A549 (cell line): Measurements from ENCODE around the gene HEBP1. TPM values are rescaled to one million over a fixed set of nuclear protein-coding genes. Genes with fewer than 3 reads are reported as not detected.

ENCODE experiments used
- ATAC-seq, 2 experiments: fragments of 200-7000 bp in 1 of 2; fragments of >200 bp in 1 of 2; cut with Nextera tagmentation in 1 of 2; cut with Tn5 transposase in 1 of 2; 3 replicates each; pipeline versions ENCODE4 v1.8.0 to v1.9.1; 2018 to 2020; ENCODE audit warnings: mild to moderate bottlenecking in 1 of 2, moderate library complexity in 1 of 2
- CTCF ChIA-PET: fragments of 300-600 bp; sonication (Branson Sonifier 250); formaldehyde crosslinking; extraction: SDS; loops from one replicate; lab custom pipeline; 2021; ENCODE audit warnings: antibody characterized with exemption, inconsistent platforms; lab: Yijun Ruan, JAX
- POLR2A ChIA-PET: fragments of 350-600 bp; formaldehyde crosslinking; extraction: SDS; loops from one replicate; lab custom pipeline; 2021; ENCODE audit warnings: antibody characterized with exemption, inconsistent platforms; lab: Yijun Ruan, JAX
- DNase-seq, 2 experiments: peaks; one replicate each; pipeline versions ENCODE4 v3.0.0 to v3.0.0-alpha.2; 2011 to 2016; ENCODE audit warnings: low read depth in 1 of 2, low spot score in 1 of 2
- FAIRE-seq: peaks from 2 replicates; lab custom pipeline; 2011; peaks lifted over from hg19 to GRCh38; lab: Jason Lieb, UNC
- H3K27ac ChIP-seq, 2 experiments: fragments of >200 bp; sonication (Bioruptor Twin); formaldehyde crosslinking; 3 replicates each; pipeline ENCODE4 v1.5.1; 2016 to 2017
- H3K4me1 ChIP-seq: fragments of >200 bp; sonication (Bioruptor Twin); formaldehyde crosslinking; 3 replicates; pipeline ENCODE4 v1.6.1; 2016
- H3K4me2 ChIP-seq: fragments of >200 bp; sonication (Bioruptor Twin); formaldehyde crosslinking; 3 replicates; pipeline ENCODE4 v1.6.1; 2016
- H3K4me3 ChIP-seq: fragments of >200 bp; sonication (Bioruptor Twin); formaldehyde crosslinking; 3 replicates; pipeline ENCODE4 v1.5.1; 2016
- H3K9me3 ChIP-seq: fragments of >200 bp; sonication (Bioruptor Twin); formaldehyde crosslinking; 3 replicates; pipeline ENCODE4 v1.6.1; 2016
- ATOH8 ChIP-seq: fragments of 250-450 bp; sonication (Bioruptor Pico); IDR thresholded peaks from 2 replicates; pipeline ENCODE4 v1.5.0; 2020; ENCODE audit warnings: low read depth, mild to moderate bottlenecking, moderate library complexity
- CTCF ChIP-seq: fragments of >200 bp; sonication (Bioruptor Twin); formaldehyde crosslinking; IDR thresholded peaks from 3 replicates; pipeline ENCODE4 v1.5.1; 2016
- E2F6 ChIP-seq: IDR thresholded peaks from 2 replicates; pipeline ENCODE4 v1.6.1; 2012; ENCODE audit warnings: low read depth, borderline replicate concordance
- FOSL2 ChIP-seq, 2 experiments: fragments of 450-650 bp in 1 of 2; fragments of >200 bp in 1 of 2; sonication (Bioruptor Twin) in 1 of 2; formaldehyde crosslinking; IDR thresholded peaks; 2 replicates each; pipeline versions ENCODE4 v1.5.0 to v1.6.1; 2016 to 2020; ENCODE audit warnings: mild to moderate bottlenecking in 1 of 2, moderate library complexity in 1 of 2
- HDAC2 ChIP-seq: fragments of 200-600 bp; sonication (generic); IDR thresholded peaks from 2 replicates; pipeline ENCODE4 v1.6.1; 2016
- HMGXB4 ChIP-seq: fragments of 250-450 bp; sonication (Bioruptor Pico); IDR thresholded peaks from 2 replicates; pipeline ENCODE4 v1.5.0; 2021; ENCODE audit warnings: mild to moderate bottlenecking, moderate library complexity, borderline replicate concordance
- HOXB13 ChIP-seq: fragments of 250-450 bp; sonication (Bioruptor Pico); IDR thresholded peaks from 2 replicates; pipeline ENCODE4 v1.5.0; 2020; ENCODE audit warnings: low read depth, mild to moderate bottlenecking, moderate library complexity
- HOXB5 ChIP-seq: fragments of 250-450 bp; sonication (Bioruptor Pico); IDR thresholded peaks from 2 replicates; pipeline ENCODE4 v1.5.0; 2020; ENCODE audit warnings: mild to moderate bottlenecking, moderate library complexity
- JUN ChIP-seq, 2 experiments: fragments of >200 bp; sonication (Bioruptor Twin); formaldehyde crosslinking; IDR thresholded peaks; 2 replicates in 1 of 2; 3 replicates in 1 of 2; pipeline ENCODE4 v1.6.1; 2016 to 2017
- JUNB ChIP-seq: fragments of >200 bp; sonication (Bioruptor Twin); formaldehyde crosslinking; IDR thresholded peaks from 2 replicates; pipeline ENCODE4 v1.6.1; 2016
- KDM5A ChIP-seq: fragments of 200-600 bp; sonication (generic); IDR thresholded peaks from 2 replicates; pipeline ENCODE4 v1.6.1; 2016; ENCODE audit warnings: antibody characterized with exemption, mild to moderate bottlenecking
- NFE2L2 ChIP-seq: fragments of 150-350 bp; conservative IDR thresholded peaks from 2 replicates; pipeline ENCODE4 v1.6.1; 2014; ENCODE audit warnings: low read length
- RAD21 ChIP-seq, 2 experiments: fragments of >200 bp in 1 of 2; sonication (Bioruptor Twin) in 1 of 2; formaldehyde crosslinking in 1 of 2; IDR thresholded peaks in 1 of 2; conservative IDR thresholded peaks in 1 of 2; 2 replicates in 1 of 2; 3 replicates in 1 of 2; pipeline ENCODE4 v1.6.1; 2012 to 2018; ENCODE audit warnings: inconsistent platforms in 1 of 2
- RARB ChIP-seq: fragments of 250-450 bp; sonication (Bioruptor Pico); IDR thresholded peaks from 2 replicates; pipeline ENCODE4 v1.8.0; 2021; ENCODE audit warnings: mild to moderate bottlenecking, moderate library complexity
- RFX5 ChIP-seq: fragments of 450-650 bp; IDR thresholded peaks from 2 replicates; pipeline ENCODE4 v1.7.1; 2014; ENCODE audit warnings: antibody characterized with exemption, mild to moderate bottlenecking, moderate library complexity
- RNF2 ChIP-seq: fragments of 200-600 bp; sonication (generic); IDR thresholded peaks from 2 replicates; pipeline ENCODE4 v1.6.1; 2016; ENCODE audit warnings: low read depth, mild to moderate bottlenecking, antibody characterized with exemption, moderate library complexity, borderline replicate concordance
- SMC3 ChIP-seq: fragments of >200 bp; sonication (Bioruptor Twin); formaldehyde crosslinking; IDR thresholded peaks from 3 replicates; pipeline ENCODE4 v1.6.1; 2018; ENCODE audit warnings: inconsistent platforms
- SREBF2 ChIP-seq: fragments of 450-650 bp; IDR thresholded peaks from 2 replicates; pipeline ENCODE4 v1.6.1; 2014; ENCODE audit warnings: mild to moderate bottlenecking, moderate library complexity
- TP53 ChIP-seq: fragments of 250-450 bp; sonication (Bioruptor Pico); IDR thresholded peaks from 2 replicates; pipeline ENCODE4 v1.5.0; 2021; ENCODE audit warnings: mild to moderate bottlenecking, moderate library complexity
- USF2 ChIP-seq: fragments of 450-650 bp; IDR thresholded peaks from 2 replicates; pipeline ENCODE4 v1.6.1; 2014; ENCODE audit warnings: antibody characterized with exemption
- WGBS: methylation state at CpG from one replicate; pipeline ENCODE4 v1.1.6; 2017; ENCODE audit errors: missing lambda C conversion rate; 5-methylcytosine and 5-hydroxymethylcytosine counted together
- polyA plus RNA-seq, 4 experiments: library from polyadenylated mRNA; depleted of rRNA in 3 of 4; stranded (reverse); fragments of >200 nt; fragmentation: RNase III in 1 of 4; extraction: RNeasy Plus Mini Kit Qiagen cat#74134 plus additional on column Dnase treatment in 1 of 4; gene quantifications; 2 replicates in 3 of 4; 3 replicates in 1 of 4; pipeline ENCODE4 v1.2.3, GENCODE V29; 2011 to 2017
- TF ChIP-seq, protein P1 (sequence below): fragments of >200 bp; sonication (Bioruptor Twin); formaldehyde crosslinking; IDR thresholded peaks from 2 replicates; pipeline ENCODE4 v1.6.1; 2016
- TF ChIP-seq, protein P2 (sequence below): fragments of 200-600 bp; sonication (generic); IDR thresholded peaks from 2 replicates; pipeline ENCODE4 v1.6.1; 2016; ENCODE audit warnings: antibody characterized with exemption, mild to moderate bottlenecking, moderate library complexity
- TF ChIP-seq, protein P3 (sequence below): fragments of >200 bp; sonication (Bioruptor Twin); formaldehyde crosslinking; IDR thresholded peaks from 3 replicates; pipeline ENCODE4 v1.6.1; 2016

HEBP1 gene
- polyA plus RNA-seq, 2 of the 4 experiments (the other 2 are of a cell fraction) = 24.8 to 48.9 TPM

DNA sequence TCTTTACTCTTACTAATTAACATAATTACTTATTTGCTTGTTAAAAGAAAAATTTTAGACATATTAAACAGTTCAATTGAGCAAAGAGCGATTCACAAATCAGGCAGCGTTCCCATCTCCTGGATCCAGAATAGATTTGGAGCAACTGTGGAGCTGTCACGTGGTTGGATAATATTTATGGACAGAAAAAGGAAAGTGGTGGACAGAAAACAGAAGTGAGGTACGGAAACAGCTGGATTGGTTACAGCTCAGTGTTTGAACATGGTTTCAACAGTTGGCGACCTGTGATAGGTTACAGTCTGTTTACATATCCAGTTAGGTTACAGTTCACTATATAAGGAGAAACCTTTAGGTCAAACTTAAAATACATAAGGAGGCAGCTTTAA is 24.5 kb upstream of the HEBP1 start:
- no peak for FAIRE-seq
- TF ChIP-seq TP53 = no peak
- no peak for TF ChIP-seq HOXB13
- no peak for TF ChIP-seq RNF2
- TF ChIP-seq, protein P1, sequence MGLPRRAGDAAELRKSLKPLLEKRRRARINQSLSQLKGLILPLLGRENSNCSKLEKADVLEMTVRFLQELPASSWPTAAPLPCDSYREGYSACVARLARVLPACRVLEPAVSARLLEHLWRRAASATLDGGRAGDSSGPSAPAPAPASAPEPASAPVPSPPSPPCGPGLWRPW = no peak
- TF ChIP-seq NFE2L2 = no peak
- TF ChIP-seq E2F6 = no peak
- TF ChIP-seq HOXB5 = no peak
- 0 out of 2 replicates have a peak, but pooled peaks have one; percentile 10 for TF ChIP-seq USF2
- POLR2A ChIA-PET = no interaction called here
- Histone ChIP-seq H3K4me3 (no peak overlapping the region), H3K4me1 (no peaks in the 10 kb centered on the region), H3K9me3 (no peaks in the 10 kb centered on the region), H3K4me2 (no peak overlapping the region), H3K27ac (no peak overlapping the region)
- CTCF ChIA-PET = interaction anchor here (0.6 to 9.1 kb wide), 29 partner anchors 12 to 1143 kb away, joined by 3 to 119 read pairs (median 5); partner anchors contain the start of gene FAM234B
- DNase-seq = no peak
- ATAC-seq = 0 out of 6 replicates have a peak, but pooled peaks of 1 of the 2 experiments have one; percentile 30
- 69% methylated on average over 5 of the region's 5 CpGs for WGBS

GRCh38 chr12:13023811-13024530 is 23.9 kb upstream of the HEBP1 start:
- ATAC-seq (peak; percentile 97 to 98), DNase-seq (peak; percentile 45 to 73), FAIRE-seq (peak; percentile 96)
- no peak overlapping the region for H3K4me2 ChIP-seq
- no peaks in the 10 kb centered on the region for H3K4me1 ChIP-seq
- POLR2A ChIA-PET = no interaction called here
- H3K9me3 ChIP-seq = no peaks in the 10 kb centered on the region
- WGBS = 48% methylated on average over 6 of the region's 6 CpGs
- CTCF ChIA-PET = interaction anchor here (0.6 to 9.1 kb wide), 31 partner anchors 9 to 1143 kb away, joined by 3 to 119 read pairs (median 5); partner anchors contain the start of gene FAM234B
- H3K27ac ChIP-seq = no peak overlapping the region
- no peak overlapping the region for H3K4me3 ChIP-seq
- TF ChIP-seq HMGXB4 (no peak), JUN (IDR thresholded peaks at IDR 0.05) (no peak), FOSL2 (IDR thresholded peaks at IDR 0.05) (no peak), FOSL2 (CRISPR knock-in tag; IDR thresholded peaks at IDR 0.05) (no peak), SMC3 (peak; percentile 70), CTCF (peak; percentile 65), SREBF2 (no peak), ATOH8 (CRISPR knock-in tag) (no peak), HOXB13 (no peak), RFX5 (no peak), RNF2 (no peak), KDM5A (no peak), HDAC2 (no peak), RARB (CRISPR knock-in tag) (no peak), NFE2L2 (no peak), RAD21 (conservative IDR thresholded peaks at IDR 0.05 in 1 of 2, IDR thresholded peaks at IDR 0.05 in 1 of 2) (peak; percentile 71 to 86), JUNB (no peak)
- TF ChIP-seq, protein P2, sequence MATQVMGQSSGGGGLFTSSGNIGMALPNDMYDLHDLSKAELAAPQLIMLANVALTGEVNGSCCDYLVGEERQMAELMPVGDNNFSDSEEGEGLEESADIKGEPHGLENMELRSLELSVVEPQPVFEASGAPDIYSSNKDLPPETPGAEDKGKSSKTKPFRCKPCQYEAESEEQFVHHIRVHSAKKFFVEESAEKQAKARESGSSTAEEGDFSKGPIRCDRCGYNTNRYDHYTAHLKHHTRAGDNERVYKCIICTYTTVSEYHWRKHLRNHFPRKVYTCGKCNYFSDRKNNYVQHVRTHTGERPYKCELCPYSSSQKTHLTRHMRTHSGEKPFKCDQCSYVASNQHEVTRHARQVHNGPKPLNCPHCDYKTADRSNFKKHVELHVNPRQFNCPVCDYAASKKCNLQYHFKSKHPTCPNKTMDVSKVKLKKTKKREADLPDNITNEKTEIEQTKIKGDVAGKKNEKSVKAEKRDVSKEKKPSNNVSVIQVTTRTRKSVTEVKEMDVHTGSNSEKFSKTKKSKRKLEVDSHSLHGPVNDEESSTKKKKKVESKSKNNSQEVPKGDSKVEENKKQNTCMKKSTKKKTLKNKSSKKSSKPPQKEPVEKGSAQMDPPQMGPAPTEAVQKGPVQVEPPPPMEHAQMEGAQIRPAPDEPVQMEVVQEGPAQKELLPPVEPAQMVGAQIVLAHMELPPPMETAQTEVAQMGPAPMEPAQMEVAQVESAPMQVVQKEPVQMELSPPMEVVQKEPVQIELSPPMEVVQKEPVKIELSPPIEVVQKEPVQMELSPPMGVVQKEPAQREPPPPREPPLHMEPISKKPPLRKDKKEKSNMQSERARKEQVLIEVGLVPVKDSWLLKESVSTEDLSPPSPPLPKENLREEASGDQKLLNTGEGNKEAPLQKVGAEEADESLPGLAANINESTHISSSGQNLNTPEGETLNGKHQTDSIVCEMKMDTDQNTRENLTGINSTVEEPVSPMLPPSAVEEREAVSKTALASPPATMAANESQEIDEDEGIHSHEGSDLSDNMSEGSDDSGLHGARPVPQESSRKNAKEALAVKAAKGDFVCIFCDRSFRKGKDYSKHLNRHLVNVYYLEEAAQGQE = no peak
- TF ChIP-seq, protein P3, sequence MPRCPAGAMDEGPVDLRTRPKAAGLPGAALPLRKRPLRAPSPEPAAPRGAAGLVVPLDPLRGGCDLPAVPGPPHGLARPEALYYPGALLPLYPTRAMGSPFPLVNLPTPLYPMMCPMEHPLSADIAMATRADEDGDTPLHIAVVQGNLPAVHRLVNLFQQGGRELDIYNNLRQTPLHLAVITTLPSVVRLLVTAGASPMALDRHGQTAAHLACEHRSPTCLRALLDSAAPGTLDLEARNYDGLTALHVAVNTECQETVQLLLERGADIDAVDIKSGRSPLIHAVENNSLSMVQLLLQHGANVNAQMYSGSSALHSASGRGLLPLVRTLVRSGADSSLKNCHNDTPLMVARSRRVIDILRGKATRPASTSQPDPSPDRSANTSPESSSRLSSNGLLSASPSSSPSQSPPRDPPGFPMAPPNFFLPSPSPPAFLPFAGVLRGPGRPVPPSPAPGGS = no peak
